NT2/D1 (cell line): ENCODE data around the gene PLCH1.
A peak's percentile ranks its signal among the peaks of the same experiment; 100 is the strongest.

Source experiments
- DNase-seq: peaks from one replicate; pipeline ENCODE4 v3.0.0-alpha.2; 2011; ENCODE audit warnings: low read depth, low spot score
- H3K27me3 ChIP-seq: 2 replicates; pipeline ENCODE4 v1.6.0; 2011; ENCODE audit warnings: mild to moderate bottlenecking; ENCODE audit not compliant: insufficient read length, insufficient read depth
- H3K36me3 ChIP-seq: 2 replicates; pipeline ENCODE4 v1.6.1; 2011; ENCODE audit warnings: mild to moderate bottlenecking, low read length, mixed read lengths; ENCODE audit not compliant: insufficient read depth, insufficient read length
- H3K4me1 ChIP-seq: 2 replicates; pipeline ENCODE4 v1.5.1; 2011; ENCODE audit not compliant: insufficient read depth, insufficient read length
- H3K4me3 ChIP-seq: 2 replicates; pipeline ENCODE4 v1.5.1; 2011; ENCODE audit warnings: low read depth; ENCODE audit not compliant: insufficient read length
- H3K9ac ChIP-seq: 2 replicates; pipeline ENCODE4 v1.6.0; 2011; ENCODE audit warnings: low read depth; ENCODE audit not compliant: insufficient read length
- H3K9me3 ChIP-seq: 2 replicates; pipeline ENCODE4 v1.5.1; 2011; ENCODE audit warnings: mild to moderate bottlenecking, low read length; ENCODE audit not compliant: insufficient read depth
- SUZ12 ChIP-seq: IDR thresholded peaks from 2 replicates; pipeline ENCODE4 v1.6.1; 2011; ENCODE audit not compliant: insufficient read length, insufficient read depth; ENCODE audit errors: extremely low read depth
- YY1 ChIP-seq: IDR thresholded peaks from 2 replicates; pipeline ENCODE4 v1.6.1; 2011; ENCODE audit not compliant: insufficient read length, insufficient read depth
- ZNF274 ChIP-seq: IDR thresholded peaks from 2 replicates; pipeline ENCODE4 v1.6.1; 2011; ENCODE audit warnings: mild to moderate bottlenecking, low read depth, low read length

The PLCH1 gene, protein sequence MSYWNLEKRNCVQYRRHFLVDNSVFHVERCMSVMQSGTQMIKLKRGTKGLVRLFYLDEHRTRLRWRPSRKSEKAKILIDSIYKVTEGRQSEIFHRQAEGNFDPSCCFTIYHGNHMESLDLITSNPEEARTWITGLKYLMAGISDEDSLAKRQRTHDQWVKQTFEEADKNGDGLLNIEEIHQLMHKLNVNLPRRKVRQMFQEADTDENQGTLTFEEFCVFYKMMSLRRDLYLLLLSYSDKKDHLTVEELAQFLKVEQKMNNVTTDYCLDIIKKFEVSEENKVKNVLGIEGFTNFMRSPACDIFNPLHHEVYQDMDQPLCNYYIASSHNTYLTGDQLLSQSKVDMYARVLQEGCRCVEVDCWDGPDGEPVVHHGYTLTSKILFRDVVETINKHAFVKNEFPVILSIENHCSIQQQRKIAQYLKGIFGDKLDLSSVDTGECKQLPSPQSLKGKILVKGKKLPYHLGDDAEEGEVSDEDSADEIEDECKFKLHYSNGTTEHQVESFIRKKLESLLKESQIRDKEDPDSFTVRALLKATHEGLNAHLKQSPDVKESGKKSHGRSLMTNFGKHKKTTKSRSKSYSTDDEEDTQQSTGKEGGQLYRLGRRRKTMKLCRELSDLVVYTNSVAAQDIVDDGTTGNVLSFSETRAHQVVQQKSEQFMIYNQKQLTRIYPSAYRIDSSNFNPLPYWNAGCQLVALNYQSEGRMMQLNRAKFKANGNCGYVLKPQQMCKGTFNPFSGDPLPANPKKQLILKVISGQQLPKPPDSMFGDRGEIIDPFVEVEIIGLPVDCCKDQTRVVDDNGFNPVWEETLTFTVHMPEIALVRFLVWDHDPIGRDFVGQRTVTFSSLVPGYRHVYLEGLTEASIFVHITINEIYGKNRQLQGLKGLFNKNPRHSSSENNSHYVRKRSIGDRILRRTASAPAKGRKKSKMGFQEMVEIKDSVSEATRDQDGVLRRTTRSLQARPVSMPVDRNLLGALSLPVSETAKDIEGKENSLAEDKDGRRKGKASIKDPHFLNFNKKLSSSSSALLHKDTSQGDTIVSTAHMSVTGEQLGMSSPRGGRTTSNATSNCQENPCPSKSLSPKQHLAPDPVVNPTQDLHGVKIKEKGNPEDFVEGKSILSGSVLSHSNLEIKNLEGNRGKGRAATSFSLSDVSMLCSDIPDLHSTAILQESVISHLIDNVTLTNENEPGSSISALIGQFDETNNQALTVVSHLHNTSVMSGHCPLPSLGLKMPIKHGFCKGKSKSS (N-terminal part only)

DNA sequence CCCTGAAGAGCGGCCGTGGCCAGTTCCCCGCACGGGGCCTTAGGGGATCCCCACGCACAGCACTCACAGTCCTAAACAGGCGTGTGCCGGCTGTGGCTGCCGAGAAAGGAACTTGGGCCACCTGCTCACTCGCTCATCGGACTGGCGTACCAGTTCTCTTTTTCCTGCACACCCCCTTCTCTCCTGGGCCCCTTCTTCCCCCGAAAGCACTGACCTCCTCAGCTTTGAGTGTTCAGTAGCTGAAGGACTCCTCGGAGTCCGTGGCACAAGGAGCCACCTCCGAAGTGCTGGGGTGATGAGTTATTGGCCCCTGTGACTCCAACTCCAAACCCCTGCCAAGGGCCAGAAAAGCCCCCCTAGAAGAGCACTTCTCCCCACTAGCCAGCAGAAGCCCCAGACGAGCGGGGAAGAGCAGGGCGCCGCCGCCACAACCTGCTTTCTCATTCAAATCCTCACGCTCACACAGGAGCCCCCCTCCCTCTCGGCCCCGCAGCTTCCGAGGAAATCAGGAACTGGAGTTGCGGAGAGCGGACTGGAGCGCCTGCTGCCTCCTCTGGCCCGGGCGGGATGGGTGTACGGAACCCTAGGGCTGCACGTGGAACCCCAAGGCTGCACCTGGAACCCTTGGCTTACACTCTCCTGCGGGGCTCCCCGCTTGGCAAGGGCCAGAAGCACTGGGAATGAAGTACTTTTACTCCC is at the start of gene PLCH1:
Gene PLCH1 (minus strand): TSS at position 446 of the 699 bp plus-strand sequence. CDS start 40,847 bp downstream, outside the sequence.
- Histone ChIP-seq H3K4me3 (peak within 1 kb of the TSS; percentile 95), H3K4me1 (peaks cover 4% of the 10 kb centered on the region), H3K9me3 (no peaks in the 10 kb centered on the region), H3K9ac (peak within 1 kb of the TSS; percentile 90), H3K36me3 (no peaks in the 10 kb centered on the region), H3K27me3 (no peaks in the 10 kb centered on the region)
- DNase-seq = peak; percentile 86
- TF ChIP-seq ZNF274 = no peak
- TF ChIP-seq SUZ12 = no peak
- no peak for TF ChIP-seq YY1

- Histone ChIP-seq H3K36me3 (no peaks in the 10 kb centered on the region), H3K9ac (no peak overlapping the region), H3K27me3 (no peaks in the 10 kb centered on the region), H3K4me1 (no peaks in the 10 kb centered on the region), H3K4me3 (no peak overlapping the region), H3K9me3 (no peaks in the 10 kb centered on the region; the same call in 1 of the 2 replicates)
- no peak for TF ChIP-seq SUZ12
- no peak for DNase-seq
Measured at GRCh38 chr3:155792532-155792931, 47.7 kb upstream of the PLCH1 start.

DNA sequence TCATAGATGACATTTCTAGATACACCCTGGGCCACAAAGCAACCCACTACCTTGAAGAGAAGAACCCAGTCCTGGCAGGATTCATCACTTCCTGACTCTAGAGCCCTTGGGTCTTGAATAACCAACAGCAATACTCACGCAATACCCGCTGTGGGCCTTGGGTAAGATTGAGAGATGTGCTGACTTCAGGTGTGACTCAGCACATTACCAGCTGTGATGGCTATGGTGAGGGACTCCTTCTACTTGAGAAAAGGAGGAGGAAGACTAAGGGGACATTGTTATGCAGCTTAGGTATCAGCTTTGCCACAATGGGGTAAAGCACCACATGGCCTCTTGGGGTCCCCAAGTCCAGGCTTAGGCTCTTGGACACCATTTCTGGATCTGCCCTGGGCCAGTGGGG is 46.3 kb upstream of the PLCH1 start:
- H3K9me3 ChIP-seq = no peaks in the 10 kb centered on the region; the same call in 1 of the 2 replicates
- H3K27me3 ChIP-seq = no peaks in the 10 kb centered on the region
- H3K36me3 ChIP-seq = no peaks in the 10 kb centered on the region
- no peaks in the 10 kb centered on the region for H3K4me1 ChIP-seq
- DNase-seq = peak; percentile 33
- H3K4me3 ChIP-seq = no peak overlapping the region
- H3K9ac ChIP-seq = no peak overlapping the region
- no peak for TF ChIP-seq ZNF274
- no peak for TF ChIP-seq YY1
- no peak for TF ChIP-seq SUZ12

DNA sequence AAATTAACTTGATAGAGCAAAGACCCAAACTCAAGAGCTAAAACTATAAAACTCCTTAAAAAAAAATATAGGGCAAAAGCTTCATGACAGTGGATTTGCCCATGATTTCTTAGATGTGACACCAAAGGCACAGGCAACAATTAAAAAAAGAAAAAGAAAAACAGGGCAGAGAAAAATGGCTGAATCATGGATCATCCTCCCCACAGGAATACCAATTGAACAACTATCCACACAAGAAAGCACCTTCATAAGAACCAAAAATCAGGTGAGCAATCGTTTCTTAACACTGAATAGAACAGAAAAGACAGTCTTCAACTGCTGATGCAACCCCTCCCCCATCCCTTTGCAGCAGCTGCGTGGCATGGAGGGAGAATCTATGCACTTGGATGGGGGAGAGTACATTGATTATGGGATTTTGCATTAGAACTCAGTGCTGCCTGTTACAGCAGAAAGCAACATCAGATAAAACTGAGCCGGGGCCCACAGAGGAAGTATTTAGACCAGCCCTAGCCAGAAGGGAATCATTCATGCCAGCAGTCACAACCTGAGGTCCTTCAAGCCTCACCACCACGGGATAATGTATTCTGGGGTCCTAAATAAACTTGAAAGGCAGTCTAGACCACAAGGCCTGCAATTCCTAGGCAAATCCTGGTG is 45.5 kb upstream of the PLCH1 start:
- TF ChIP-seq YY1 = no peak
- no peak for TF ChIP-seq ZNF274
- no peak for TF ChIP-seq SUZ12
- no peak overlapping the region for H3K4me3 ChIP-seq
- H3K27me3 ChIP-seq = no peaks in the 10 kb centered on the region
- H3K4me1 ChIP-seq = no peaks in the 10 kb centered on the region
- no peak overlapping the region for H3K9ac ChIP-seq
- H3K36me3 ChIP-seq = no peaks in the 10 kb centered on the region
- no peak for DNase-seq
- H3K9me3 ChIP-seq = no peaks in the 10 kb centered on the region; the same call in 1 of the 2 replicates

- Histone ChIP-seq H3K27me3 (no peaks in the 10 kb centered on the region), H3K4me3 (no peak overlapping the region), H3K36me3 (no peaks in the 10 kb centered on the region), H3K9me3 (peaks cover 9% of the 10 kb centered on the region; the same call in 1 of the 2 replicates), H3K4me1 (no peaks in the 10 kb centered on the region), H3K9ac (no peak overlapping the region)
- no peak for DNase-seq
- TF ChIP-seq SUZ12 (no peak), ZNF274 (no peak), YY1 (no peak)
Measured at GRCh38 chr3:155785662-155786295, 40.9 kb upstream of the PLCH1 start.

DNA sequence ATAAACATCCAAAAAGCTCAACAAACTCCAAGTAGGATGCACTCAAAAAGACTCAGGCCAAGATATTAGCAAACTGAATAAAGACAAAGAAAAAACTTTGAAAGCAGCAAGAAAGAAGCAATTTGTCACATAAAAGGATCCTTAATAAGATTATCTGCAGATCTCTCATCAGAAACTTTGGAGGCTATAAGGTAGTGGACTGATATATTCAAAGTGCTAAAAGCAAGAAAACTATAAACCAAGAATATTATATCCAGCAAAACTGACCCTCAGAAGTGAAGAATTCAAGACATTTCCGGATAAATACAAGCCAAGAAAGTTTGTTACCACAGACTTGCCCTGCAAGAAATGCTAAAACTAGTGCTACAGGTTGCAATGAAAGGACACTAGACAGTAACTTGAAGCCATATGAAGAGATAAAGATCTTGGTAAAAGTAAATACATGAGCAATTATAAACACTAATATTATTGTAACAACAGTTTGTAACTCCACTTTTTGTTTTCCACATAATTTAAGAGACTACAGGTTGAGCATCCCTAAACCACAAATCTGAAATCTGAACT is 37.6 kb upstream of the PLCH1 start:
- TF ChIP-seq SUZ12 (no peak), ZNF274 (no peak)
- DNase-seq = no peak
- no peak overlapping the region for H3K4me3 ChIP-seq
- no peaks in the 10 kb centered on the region for H3K4me1 ChIP-seq
- H3K36me3 ChIP-seq = no peaks in the 10 kb centered on the region
- H3K27me3 ChIP-seq = no peaks in the 10 kb centered on the region
- H3K9me3 ChIP-seq = peaks cover 9% of the 10 kb centered on the region; the same call in 1 of the 2 replicates
- H3K9ac ChIP-seq = no peak overlapping the region
